GM12865 (cell line): ENCODE results near the gene FAP.

ENCODE experiments used
- DNase-seq: peaks from one replicate; pipeline ENCODE4 v3.0.0; 2010; ENCODE audit warnings: low read depth
- H3K4me3 ChIP-seq: 2 replicates; pipeline ENCODE4 v1.5.1; 2011; ENCODE audit warnings: mild to moderate bottlenecking, low read depth, low read length, control low read depth
- TF ChIP-seq, protein P1 (sequence below): IDR thresholded peaks from 2 replicates; pipeline ENCODE4 v1.5.1; 2011; ENCODE audit warnings: low read length, control low read depth, low read depth, inconsistent platforms; ENCODE audit not compliant: insufficient read depth; ENCODE audit errors: missing control alignments

Gene FAP

DNA sequence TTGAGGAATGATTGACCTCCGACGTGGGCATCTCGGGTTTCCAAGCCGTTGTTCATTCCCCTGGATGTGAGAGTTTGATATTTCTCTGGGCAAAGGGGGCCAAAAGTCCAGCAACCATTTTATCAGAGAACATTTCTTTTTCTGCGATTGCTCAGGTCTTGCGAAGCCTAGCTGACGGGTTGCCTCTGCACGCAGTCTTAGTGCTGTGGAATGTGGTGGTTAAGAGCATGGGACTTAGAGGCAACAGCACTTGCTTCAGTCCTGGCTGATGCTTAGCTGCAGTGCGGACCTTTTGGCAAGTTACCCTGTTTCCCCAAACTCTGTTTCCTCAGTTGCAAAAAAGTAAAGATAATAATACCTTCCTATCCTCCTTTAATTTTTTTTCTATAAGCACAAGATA, 45.0 kb downstream of the FAP start:
- H3K4me3 ChIP-seq = no peak overlapping the region
- TF ChIP-seq, protein P1, sequence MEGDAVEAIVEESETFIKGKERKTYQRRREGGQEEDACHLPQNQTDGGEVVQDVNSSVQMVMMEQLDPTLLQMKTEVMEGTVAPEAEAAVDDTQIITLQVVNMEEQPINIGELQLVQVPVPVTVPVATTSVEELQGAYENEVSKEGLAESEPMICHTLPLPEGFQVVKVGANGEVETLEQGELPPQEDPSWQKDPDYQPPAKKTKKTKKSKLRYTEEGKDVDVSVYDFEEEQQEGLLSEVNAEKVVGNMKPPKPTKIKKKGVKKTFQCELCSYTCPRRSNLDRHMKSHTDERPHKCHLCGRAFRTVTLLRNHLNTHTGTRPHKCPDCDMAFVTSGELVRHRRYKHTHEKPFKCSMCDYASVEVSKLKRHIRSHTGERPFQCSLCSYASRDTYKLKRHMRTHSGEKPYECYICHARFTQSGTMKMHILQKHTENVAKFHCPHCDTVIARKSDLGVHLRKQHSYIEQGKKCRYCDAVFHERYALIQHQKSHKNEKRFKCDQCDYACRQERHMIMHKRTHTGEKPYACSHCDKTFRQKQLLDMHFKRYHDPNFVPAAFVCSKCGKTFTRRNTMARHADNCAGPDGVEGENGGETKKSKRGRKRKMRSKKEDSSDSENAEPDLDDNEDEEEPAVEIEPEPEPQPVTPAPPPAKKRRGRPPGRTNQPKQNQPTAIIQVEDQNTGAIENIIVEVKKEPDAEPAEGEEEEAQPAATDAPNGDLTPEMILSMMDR = no peak
- no peak for DNase-seq

DNA sequence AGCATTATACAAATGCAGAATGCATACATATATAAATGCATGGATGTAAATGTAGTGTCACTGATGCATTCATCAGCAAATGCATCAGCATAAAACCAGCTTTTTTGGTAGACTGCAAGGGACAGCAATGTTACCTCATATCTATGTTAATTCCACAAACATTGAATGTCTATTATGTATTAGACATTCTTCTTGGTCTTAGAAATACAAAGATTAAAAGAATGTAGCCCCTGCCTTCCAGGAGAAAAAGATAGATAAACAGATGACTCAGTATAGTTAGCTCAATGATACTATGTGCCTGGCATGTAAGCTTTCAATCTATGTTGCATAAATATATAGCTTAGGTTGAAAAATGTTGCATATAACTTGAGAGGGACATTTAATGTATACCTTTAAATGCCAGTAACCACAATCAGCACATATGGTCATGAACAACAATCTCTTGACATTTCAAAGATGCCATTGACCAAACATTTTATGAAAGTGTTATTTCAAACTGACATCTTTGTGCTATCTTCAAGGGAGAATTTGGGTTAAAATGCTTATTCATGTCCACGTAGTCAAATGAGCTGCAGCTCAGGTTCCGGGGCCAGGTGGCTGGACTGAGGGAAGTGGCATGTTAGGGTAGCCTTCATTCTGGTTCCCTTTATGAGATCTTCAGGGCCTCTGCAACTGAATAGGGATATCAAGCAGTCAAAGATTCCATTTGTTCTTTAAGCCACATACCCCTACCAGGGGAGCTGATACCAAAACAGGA, 46.0 kb downstream of the FAP start:
- DNase-seq = no peak
- TF ChIP-seq, protein P1 = no peak
- H3K4me3 ChIP-seq = no peak overlapping the region

- no peak for DNase-seq
- TF ChIP-seq, protein P1 = no peak
These were observed 46.6 kb downstream of the FAP start for GRCh38 chr2:162196638-162197037.

DNA sequence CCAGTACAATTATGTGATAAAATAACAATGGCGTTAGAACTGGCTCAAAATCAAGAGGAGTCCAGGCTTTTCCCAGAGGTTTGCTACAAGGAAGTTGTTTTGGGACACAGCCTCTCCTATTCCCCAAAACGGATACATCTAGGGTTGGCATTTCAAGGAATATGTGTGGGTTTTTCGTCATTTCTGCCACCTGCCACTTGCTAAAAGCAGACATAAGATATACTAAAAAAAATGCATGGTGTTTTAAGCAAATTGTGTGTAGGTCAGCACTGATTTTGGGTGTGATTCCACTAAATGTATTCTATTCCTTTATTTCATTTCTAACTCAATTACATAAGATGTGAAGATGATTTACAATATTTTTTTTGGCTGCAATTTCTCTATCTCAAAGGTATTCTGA, 54.8 kb downstream of the FAP start:
- TF ChIP-seq, protein P1 = no peak
- H3K4me3 ChIP-seq = no peak overlapping the region
- no peak for DNase-seq

More at GRCh38 chr2:162196638-162197037, 46.6 kb downstream of the FAP start:
- H3K4me3 ChIP-seq = no peak overlapping the region

GRCh38 chr2:162185541-162186232, 57.6 kb downstream of the FAP start:
- TF ChIP-seq, protein P1 = no peak
- no peak overlapping the region for H3K4me3 ChIP-seq
- DNase-seq = no peak

- TF ChIP-seq, protein P1 = no peak
- DNase-seq = no peak
These were observed 58.3 kb downstream of the FAP start for GRCh38 chr2:162184821-162185450.

More at GRCh38 chr2:162184821-162185450, 58.3 kb downstream of the FAP start:
- no peak overlapping the region for H3K4me3 ChIP-seq
